Hypothalamus (tissue), 51 donors: Measurements from ENCODE around the gene AJAP1.

ENCODE experiments used
- DNase-seq, 51 donors: peaks; one replicate each; lab custom pipeline; 2025; lab: John Stamatoyannopoulos, UW

Gene AJAP1

DNA sequence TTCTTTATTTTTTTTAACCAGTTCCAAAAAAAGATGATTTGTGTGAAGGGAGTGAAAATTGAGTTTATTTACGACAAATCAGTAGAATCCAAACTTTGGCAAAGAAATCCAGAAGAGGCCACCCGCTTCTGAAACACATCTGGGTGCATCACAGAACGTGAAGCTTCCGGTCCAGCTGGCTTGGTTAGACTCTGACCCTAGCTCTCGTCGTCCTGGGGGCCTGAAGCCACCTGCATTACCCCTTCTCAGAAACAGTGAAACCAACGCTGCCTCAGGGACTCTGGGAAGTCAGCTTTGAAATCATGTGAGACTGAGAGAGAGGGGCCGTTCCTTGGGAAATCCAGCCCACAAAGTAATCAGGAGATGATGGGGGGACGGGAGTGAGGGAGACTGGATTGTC lies 21.8 kb downstream of the AJAP1 start:
- DNase-seq = no peak

DNA sequence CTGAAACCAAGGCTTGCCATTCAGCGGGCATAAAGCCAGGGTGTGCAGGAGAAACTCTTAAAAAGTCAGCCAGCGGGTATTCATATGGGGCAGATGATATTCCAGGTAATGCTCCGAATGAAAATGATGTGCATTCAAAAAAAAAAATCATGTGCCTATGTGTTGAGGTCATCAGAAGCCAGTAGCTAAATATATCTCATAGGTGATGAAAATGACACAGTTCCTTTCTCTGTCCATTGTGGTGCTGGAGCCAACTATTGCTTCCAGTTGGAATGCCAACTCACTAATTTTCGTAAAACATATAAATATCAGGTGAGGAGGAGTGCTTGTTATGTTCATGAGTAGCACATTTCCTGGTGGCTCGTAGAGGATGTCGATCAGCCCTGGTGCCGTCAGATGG lies 23.2 kb downstream of the AJAP1 start:
- no peak for DNase-seq

DNA sequence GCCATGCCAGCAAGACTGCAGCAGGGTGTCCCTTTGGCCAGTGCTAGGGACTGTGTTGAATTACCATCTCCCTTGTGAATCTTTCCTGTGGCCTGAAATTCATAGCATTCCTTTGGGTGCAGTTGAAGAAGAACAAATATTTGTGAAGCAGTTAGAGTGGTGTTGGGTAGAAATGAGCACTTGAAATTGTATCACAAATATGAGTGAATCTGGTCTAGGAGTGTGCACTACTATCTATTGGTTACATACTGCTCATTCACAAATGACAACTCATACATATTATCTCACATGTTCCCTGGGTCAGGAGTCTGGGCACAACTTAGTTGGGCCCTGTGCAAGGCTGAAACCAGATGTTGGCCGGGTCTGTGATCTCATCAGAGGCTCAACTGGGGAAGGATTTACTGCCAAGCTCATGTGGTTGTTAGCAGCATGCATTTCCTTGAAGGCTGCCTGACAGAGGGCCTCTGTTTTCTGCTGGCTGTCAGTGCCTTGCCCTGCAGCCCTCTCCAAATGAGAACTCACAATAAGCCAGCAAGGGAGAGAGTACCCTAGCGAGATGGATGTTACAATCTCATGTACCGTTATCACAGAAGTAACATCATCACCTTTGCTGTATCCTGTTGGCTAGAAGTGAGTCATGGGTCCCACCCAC lies 23.8 kb downstream of the AJAP1 start:
- DNase-seq = peak in 2 of 51 donors; percentile 30 to 45

DNA sequence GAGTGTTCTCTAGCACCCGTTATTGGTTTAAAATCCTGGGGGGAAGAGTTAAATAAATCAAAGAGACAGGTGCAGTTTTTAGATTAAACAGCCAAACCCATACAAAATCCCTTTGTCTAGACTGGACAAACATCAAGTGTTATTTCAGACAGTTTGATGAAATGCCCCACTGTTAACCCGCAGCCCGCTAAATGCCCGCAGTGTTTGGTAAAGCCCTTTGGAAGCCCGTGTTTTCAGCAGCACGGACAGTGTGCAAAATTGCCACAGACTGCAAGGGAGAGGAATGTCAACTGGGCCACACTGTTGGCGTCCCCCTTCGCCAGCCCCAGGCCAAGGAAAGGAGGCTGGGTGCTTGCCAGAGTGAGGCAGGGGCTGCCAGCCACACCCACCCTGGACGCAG lies 26.6 kb downstream of the AJAP1 start:
- peak in 41 of 51 donors; percentile 12 to 92 (median 63) for DNase-seq

DNA sequence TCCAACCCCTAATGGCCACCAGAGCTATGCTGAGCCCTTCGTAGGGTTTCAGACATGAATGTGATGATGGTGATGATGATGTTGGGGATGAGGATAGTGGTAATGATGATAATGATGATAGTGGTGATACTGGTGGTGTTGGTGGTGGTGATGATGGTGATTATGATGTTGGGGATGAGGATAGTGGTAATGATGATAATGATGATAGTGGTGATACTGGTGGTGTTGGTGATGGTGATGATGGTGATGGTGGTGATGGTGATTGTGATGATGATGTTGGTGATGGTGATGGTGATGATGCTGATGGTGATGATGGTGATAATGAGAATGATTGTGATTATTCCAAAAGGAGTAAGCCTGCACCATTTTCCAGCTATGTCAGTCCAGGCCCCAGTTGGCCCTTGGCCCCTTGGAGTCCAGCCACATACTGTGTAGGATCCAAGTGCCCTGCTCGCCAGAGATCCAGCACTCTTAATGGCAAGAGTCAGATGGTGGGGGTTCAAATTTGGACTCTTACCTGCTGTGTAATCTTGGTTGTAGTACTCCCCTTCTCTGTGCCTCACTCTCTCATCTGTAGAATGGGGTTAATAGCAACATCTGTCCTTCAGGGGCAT lies 28.3 kb downstream of the AJAP1 start:
- peak in 3 of 51 donors; percentile 5 to 20 (median 18) for DNase-seq

DNA sequence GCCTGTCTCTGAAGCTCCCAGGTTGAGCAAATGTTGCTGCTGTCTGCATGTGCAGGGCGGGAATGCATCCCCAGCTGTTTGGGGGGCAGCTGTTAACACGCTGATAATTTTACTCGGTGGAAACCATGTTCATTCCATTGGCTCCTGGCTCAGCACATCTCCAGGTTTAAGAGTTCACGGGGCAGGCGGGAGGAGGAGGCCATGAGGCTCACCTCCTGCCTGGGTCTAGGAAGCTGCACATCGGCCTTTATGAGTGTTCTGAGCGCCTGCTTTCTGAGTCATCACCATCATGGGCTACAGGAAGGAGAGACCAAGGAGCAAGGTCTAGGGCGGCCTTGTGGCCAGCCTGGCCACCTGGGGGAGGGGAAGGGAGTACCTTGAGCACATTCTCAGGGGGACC lies 29.7 kb downstream of the AJAP1 start:
- no peak for DNase-seq

DNA sequence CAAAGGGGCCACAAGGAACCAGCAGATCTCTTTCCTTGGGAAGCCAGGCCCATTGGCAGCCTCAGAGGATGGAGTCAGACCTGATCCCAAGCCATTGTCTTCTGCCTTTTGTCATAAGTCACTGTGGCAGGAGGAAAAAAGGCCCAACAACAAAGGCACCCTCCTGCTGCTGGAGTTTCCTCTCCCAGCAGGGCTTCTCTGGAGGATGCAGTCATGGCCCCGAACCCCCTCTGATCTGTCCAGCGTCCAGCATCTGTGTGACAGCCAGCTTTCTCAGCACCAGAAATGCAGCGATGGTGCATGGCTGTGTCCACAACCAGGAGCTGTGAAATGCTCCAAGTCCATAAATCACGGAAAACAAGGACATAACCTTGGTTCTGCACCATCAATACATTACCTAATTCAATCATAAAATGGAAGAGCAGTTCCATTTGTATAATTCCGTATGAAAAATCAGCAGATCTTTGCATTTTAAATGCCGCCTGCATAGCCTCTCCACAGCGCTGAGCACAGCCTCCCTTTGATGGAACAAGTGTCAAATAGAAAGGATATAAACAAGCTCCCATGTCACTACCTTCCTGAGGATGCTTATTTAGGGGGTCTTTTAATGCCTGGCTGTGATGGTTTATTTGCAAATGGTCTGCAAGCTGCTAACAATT lies 30.6 kb downstream of the AJAP1 start:
- DNase-seq = no peak

DNA sequence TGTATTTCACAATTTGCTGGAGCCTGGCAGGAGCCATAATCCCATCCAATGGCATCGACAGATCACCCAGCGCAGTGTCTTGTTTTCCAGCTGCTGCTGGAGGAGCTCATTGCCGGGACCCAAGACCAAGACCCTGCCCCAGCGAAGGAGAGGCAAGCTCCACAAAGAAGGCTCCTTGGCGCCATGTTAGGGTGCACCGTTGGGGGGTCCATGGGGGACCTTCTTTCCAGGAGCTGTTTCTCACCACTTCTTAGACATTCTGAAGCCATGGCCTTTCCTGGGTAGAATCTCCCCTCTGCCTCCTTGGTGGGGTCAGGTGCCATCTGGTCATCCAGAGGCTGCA lies 31.1 kb downstream of the AJAP1 start:
- no peak for DNase-seq

DNA sequence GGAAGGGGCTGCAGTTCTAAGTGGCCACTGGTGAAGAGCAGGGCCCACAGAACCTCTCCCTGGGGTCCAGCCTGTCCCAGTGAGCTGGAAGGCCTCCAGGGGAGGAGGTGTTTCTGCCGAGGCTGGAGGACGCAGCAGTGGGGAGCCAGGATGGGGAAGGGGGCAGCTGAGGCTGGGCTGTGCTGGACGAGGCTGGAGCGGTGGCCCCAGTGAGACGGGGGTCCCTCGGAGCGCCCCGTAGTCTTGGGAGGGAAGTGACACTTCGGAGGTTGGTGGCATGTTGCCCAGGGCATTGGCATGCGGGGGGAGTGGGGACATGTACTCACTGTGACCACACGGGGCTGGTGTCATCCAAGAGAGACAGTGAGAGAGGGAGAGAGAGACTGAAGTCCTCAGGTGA lies 33.5 kb downstream of the AJAP1 start:
- DNase-seq = no peak

DNA sequence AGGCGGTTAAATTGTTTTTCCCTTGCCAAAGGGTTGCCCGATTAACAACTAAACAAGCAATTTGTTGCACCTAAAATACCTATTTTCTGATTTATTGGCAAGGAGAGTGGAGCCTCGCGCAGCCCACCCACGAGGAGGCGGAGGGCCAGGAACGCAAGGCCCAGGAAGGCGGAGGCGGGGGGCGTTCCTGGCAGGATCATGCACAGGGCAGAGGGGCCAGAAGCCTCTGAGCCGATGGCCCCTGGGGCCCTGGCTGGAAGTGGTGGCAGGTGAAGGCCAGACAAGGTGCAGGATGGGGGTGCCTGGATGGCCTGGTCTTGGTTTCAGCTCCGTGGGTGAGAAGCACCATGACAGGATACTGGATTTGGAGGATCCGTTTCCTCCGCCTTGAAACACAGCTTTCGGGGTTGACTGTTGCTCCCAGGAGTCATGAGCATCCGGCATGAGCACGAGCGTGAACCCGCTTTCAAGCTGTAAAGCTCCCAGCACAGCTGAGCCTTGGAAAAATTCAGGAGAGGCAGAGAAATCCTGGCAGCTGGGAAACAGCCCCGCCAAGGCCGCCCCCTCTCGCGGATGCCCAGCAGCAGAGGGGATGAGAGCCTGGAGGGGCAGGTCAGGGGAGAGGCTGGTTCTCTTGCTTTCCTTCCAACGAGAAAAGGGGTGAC lies 35.0 kb downstream of the AJAP1 start:
- peak in 2 of 51 donors; percentile 19 to 52 for DNase-seq

DNA sequence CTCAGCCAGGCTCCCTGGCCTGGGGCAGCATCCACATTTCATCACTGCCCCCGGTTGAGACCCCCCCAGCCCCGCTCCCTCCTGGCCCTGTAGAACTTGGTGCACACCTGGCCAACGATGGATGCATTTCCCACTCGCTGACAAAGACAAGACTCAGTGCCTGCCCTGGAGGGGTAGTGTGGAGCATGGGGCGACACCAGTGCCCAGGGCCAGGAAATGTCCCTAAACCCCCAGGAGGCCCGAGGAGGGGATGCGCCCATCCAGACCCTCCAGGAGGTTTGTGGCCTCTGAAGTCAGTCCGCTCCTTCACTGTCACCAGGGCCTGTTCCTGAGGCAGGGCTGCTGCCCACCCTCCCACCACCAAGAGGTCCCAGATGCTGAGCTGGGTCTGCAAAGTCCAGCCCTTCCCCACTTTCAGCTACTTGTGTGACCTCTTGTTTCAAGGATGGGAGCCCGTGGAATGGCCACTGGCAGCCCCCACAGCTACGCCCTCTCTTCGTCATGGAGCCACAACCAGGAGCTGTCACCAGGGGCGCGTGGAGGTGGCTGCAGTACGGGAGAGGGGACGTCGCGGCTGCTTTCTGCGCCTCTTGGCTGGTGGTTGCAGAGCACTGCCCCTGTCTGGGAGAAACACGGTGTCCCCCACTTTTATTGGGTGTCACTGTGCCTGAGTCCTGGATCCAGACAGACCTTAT lies 35.7 kb downstream of the AJAP1 start:
- no peak for DNase-seq

DNA sequence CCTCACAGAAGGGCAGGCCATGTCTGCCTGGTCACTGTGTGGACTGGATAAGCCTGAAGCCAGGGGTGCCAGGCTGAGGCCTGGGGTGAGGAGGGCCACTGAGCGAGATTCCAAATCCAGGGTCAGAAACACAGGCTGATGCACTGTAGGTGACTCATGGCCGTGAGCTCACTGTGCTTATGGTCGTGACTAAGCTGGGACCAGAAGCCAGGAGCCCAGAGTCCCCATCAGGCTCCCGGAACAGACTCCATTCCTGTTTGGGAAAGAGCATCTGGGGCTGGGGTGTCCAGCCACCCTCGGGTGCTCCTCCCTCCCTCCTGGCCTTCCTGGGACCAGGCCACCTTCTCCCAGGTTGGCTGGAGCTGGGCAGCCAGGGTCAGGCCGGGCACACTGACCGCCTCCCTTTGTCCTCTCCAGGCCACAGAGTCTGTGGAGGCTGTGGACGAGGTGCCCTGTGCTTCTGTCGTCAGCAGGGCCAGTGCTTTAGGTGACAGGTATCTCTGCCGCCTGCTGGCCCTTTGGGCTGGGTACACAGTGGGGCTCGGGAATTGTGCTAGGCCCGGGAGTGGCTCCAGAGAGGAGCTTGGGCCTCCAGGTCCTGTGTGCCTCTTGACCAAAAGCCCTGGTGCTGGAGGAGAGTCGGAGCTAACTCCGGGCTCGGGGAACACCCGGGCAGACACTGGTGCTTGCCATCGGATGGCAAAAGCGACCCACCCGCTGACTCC lies 36.7 kb downstream of the AJAP1 start:
- DNase-seq = peak in 1 of 51 donors; percentile 47

DNA sequence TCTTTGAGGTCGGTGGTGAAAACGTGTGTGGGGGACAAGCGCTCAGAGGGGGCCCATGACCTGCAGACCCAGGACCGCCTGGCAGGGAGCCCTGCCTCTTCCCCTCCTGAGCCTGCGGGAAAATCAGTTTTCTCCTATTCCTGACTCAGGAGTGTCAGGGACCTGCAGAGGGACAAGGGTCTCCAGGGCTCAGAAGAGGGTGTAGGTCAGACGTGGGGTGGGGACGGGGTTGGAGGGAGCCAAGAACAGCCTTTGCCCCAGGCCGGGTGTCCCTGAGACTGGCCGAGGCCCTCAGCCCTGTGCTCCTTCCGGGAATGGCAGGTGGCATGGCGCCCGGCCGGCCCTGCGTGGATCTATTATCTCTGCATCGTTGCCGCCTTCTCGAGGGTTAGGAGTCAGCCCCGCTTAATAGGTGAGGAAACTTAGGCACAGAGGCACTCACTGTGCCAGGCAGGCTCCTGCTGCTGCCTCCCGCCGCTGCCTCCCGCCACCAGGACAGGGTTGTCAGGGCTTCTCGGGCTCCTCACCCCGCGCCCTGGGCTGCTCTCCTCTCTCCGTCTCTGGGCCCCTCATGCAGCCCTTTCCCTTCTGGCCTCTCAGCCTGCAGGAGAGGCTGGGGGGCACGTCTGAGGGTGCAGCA lies 37.5 kb downstream of the AJAP1 start:
- DNase-seq = no peak

DNA sequence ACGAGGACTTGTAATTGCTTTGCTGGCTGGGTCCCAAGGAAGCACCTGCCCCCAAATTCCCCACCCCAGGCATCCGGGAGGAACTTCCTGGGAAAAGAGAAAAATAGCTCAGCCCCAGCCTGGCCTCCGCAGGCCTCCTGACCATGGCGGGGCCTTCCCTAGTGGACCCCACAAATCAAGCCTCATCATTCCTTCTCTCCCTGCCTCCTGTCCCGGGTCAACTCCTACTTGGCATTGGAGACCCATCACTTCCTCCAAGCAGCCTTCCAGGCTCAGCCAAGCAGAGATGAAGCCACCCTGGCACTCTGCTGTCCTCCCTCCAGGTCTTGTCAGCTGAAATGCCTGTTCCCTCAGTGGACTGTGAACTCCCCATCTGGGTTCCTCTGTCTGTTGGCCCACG lies 38.0 kb downstream of the AJAP1 start:
- no peak for DNase-seq

DNA sequence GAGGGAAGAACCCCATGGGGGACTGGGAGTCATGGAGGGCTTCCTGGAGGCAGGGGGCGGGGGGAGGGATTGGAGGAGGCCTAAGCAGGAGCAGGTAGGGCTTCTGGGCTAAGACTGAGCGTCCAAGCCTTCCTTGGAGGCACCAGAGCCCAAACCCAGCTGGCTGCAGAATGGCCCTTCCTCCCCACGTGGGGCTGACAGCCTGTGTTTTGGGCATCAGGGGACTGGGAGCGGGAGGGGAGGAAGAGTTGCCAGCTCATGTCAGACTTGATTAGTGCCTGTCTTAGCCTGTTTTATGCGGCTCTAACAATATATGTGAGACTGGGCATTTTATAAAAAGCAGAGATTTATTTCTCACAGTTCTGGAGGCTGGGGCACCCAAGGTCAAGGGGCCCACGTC lies 38.9 kb downstream of the AJAP1 start:
- no peak for DNase-seq

DNA sequence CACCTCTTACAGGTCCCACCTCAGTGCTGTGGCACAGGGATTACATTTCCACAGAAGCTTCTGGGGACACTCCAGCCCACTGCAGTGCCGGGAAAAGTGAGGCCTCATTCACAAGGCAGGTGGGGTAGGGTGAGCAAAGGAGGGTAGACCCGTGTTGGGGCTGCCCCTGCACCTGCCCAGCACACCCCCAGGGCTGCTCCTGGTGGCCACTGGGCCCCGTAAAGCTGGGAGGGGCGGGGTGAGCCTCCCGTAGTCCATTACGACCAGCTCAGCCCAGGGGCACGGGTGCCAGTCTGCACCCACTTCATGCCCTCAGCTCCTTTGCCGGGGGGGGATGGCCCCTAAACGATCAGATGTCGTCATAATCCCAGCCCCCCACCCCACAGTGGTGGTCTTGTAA lies 39.5 kb downstream of the AJAP1 start:
- no peak for DNase-seq

DNA sequence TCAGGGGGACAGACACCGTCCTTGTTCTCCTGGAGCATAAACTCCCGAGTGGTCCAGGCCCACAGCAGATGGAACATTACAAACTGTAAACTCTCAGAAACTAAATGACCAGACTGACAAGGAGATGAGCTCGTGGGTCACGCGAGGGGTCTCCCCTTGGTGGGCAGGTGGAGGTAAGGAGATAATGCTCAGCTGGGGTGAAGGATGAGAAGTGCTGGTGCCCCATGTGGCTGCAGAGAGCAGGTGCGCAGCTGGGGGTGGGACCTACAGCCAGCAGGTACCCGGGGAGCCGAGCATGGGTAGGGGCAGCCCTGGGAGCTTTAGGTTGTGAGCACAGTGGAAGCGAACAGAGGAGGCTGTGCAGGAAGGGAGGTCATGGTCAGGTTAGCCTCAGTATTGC lies 40.1 kb downstream of the AJAP1 start:
- no peak for DNase-seq

DNA sequence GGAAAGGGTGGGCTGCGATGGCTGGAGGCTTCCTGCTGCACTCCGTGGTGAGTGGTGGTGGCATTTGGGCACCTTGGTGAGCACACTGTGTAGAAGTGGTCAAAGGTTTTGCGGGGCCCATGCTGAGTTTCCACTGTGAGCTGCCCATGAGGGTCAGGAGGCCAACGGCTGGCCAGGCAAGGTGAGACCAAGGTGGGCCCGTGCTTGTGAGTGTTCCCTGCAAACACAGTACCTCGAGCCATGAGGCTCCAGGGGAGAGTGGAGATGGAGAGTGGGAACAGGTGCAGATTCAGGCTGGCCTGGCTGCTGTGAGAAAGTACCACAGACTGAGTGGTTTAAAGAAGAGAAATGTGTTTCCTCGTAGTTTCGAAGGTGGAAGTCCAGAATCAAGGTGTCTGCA lies 40.8 kb downstream of the AJAP1 start:
- DNase-seq = no peak

DNA sequence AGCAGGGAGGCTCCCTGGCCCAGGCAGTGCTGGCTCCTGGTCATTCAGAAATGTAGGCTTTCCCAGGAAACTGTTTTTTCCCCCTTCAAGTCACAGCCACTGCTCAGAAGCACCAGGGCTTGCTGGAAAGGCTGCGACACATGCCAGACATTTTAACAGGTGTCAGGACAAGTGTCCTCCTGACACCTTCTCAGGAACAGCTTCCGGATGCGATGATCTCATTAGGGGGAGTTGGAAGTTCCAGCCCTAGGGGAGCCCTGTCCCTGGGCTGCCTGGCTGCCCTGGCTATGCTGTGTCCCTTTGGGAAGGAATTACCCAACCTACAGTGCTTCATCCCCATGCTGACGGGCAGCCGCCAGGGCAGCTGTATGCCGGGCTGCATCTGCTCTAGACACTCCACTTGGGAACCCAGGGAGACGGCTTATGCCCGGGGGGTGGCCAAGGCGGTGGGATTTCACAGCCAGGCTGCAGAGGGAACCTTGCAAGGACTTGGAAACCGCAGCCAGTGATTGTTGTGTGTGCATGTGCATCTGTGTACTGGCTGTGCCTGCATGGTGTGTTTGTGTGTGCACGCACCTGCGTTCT lies 41.8 kb downstream of the AJAP1 start:
- no peak for DNase-seq

DNA sequence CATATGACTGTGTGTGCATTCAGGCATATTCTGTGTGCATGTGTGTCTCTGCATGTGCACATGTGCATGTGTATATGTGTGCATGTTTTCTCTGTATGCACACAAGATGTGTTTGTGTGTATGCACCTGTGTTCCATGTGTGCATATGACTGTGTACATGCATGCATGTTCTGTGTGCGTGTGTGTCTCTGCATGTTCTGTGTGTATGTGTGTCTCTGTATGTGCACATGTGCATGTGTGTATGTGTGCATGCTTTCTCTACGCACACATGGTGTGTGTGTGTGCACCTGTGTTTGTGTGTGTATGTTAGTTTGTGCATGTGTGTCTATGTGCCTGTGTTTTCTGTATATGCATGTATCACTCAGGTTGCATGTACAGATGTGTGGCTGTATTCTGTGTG lies 42.3 kb downstream of the AJAP1 start:
- no peak for DNase-seq
